Measurements from ENCODE around the gene SLC37A1.
A peak's percentile ranks its signal among the peaks of the same experiment; 100 is the strongest.
"Not testable (repeated sequence)": the region's sequence is repeated elsewhere in the genome, so short reads cannot be mapped to it uniquely, and the experiment has no call there.

Gene SLC37A1

GRCh38 chr21:42597487-42598158 is 84.0 kb downstream of the SLC37A1 start:
- no peak for DNase-seq

GRCh38 chr21:42598159-42598735 is 84.6 kb downstream of the SLC37A1 start:
- DNase-seq: no peak

- no peak for DNase-seq
Measured at GRCh38 chr21:42599486-42599885, 85.8 kb downstream of the SLC37A1 start.

- no peak for DNase-seq
Measured at GRCh38 chr21:42599962-42600361, 86.3 kb downstream of the SLC37A1 start.

GRCh38 chr21:42601656-42602055 is 88.0 kb downstream of the SLC37A1 start:
- DNase-seq: no peak

GRCh38 chr21:42607102-42607501 is 93.5 kb downstream of the SLC37A1 start:
- DNase-seq: no peak

GRCh38 chr21:42607525-42608102 is 94.0 kb downstream of the SLC37A1 start:
- no peak for DNase-seq

- DNase-seq: no peak
Measured at GRCh38 chr21:42608446-42608845, 94.8 kb downstream of the SLC37A1 start.

- peak in 3 of 6 experiments; percentile 10 to 38 (median 13) for DNase-seq
Measured at GRCh38 chr21:42609811-42610210, 96.2 kb downstream of the SLC37A1 start.

- no peak for DNase-seq
Measured at GRCh38 chr21:42611852-42612251, 98.2 kb downstream of the SLC37A1 start.

- no peak for DNase-seq
Measured at GRCh38 chr21:42612390-42612789, 98.7 kb downstream of the SLC37A1 start.

- DNase-seq: no peak
Measured at GRCh38 chr21:42613756-42614155, 100.1 kb downstream of the SLC37A1 start.

- DNase-seq: peak in 5 of 6 experiments; percentile 34 to 69 (median 49)
Measured at GRCh38 chr21:42614396-42614795, 100.7 kb downstream of the SLC37A1 start.

- peak; percentile 35 to 75 (median 46) for DNase-seq
Measured at GRCh38 chr21:42614811-42615351, 101.2 kb downstream of the SLC37A1 start.

GRCh38 chr21:42615377-42615776 is 101.7 kb downstream of the SLC37A1 start:
- not testable (repeated sequence) for DNase-seq

GRCh38 chr21:42615924-42616323 is 102.3 kb downstream of the SLC37A1 start:
- no peak for DNase-seq

GRCh38 chr21:42616446-42616845 is 102.8 kb downstream of the SLC37A1 start:
- peak in 4 of 6 experiments; percentile 5 to 68 (median 50) for DNase-seq

GRCh38 chr21:42616941-42617340 is 103.3 kb downstream of the SLC37A1 start:
- DNase-seq: no peak

- DNase-seq: no peak
Measured at GRCh38 chr21:42617486-42617885, 103.8 kb downstream of the SLC37A1 start.

- DNase-seq: no peak
Measured at GRCh38 chr21:42618707-42619102, 105.1 kb downstream of the SLC37A1 start.

- DNase-seq: no peak
Measured at GRCh38 chr21:42619166-42619565, 105.5 kb downstream of the SLC37A1 start.

- no peak for DNase-seq
Measured at GRCh38 chr21:42619841-42620240, 106.2 kb downstream of the SLC37A1 start.

GRCh38 chr21:42621166-42621818 is 107.6 kb downstream of the SLC37A1 start:
- no peak for DNase-seq

GRCh38 chr21:42621819-42622177 is 108.1 kb downstream of the SLC37A1 start:
- DNase-seq: no peak
